HG02571 (cell line): ENCODE data around the gene L3MBTL4.
A peak's percentile ranks its signal among the peaks of the same experiment; 100 is the strongest.
"Not testable (repeated sequence)": the region's sequence is repeated elsewhere in the genome, so short reads cannot be mapped to it uniquely, and the experiment has no call there.

Experiments used
- ATAC-seq: cut with Tn5 transposase; IDR thresholded peaks from one replicate; pipeline ENCODE4 v1.9.1; 2021; ENCODE audit warnings: mild to moderate bottlenecking, moderate library complexity; ENCODE audit not compliant: unreplicated experiment

L3MBTL4 gene

DNA sequence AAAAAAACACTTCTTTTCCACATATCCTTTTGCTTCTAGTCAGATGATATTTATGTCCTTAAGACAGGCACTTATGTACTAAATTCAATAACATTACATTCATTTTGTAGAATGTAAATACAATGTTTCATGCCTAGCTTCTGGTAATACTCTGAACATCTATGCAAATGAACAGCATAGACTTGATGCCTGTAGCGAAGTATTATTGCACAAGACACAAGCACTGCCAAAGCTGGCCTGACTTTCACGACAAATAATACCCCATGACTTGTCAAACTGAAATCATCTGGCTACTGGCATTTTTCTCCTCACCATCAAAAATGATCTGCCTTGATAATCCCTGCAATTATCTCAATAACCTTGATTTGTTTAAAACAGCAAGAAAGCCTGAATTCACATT, 101.3 kb downstream of the L3MBTL4 start:
- no peak for ATAC-seq

DNA sequence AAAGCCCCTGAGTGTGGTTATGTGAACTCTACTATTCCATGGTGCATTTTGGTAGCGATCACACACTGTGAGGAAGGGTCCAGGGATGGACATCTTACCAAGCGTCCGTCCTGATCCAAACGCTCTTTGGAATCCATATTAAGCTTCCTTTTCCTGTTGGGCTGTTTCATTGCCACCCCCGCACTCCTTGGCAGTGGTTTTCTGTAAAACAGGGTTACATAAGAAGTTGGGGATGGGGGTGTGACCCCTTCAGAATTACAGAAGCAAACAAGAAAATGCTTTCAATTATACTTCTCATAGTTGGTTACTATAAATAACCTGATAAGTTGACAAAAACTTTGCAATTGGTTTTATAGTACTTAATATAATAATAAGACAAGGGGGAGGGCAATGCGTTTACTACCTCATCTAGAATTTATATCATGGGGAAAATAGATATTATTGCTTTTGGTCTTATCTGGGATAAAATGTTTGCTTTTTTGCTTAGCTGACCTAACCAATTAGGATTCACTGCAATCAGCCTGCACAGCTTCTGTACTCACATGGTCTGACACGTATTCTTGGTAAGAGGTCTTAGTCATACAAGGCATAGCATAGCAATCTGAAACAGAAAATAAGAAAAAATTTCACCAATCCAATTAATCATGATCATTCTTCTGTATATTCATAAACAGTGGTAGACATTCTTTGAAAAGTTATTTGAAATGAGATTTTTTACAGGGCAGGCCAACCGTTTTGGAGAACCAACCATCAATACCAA, 103.1 kb downstream of the L3MBTL4 start:
- no peak for ATAC-seq

DNA sequence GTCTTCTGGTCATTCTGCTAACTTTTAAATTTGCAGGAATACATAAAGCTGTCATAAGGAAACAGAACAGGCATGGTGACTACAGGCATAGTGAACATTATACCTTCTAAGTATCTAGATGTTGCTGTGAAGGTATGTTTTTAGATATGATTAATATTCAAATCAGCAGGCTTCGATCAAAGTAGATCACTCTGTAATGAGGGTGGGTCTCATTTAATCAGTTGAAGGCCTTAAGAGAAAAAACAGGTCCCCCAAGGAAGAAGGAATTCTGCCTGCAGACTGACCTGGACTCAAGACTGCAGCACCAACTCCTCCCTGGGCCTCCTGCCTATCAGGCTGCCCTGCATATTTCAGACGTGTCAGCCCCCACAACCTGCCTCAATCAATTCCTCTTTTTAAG, 104.0 kb downstream of the L3MBTL4 start:
- ATAC-seq, result no peak

DNA sequence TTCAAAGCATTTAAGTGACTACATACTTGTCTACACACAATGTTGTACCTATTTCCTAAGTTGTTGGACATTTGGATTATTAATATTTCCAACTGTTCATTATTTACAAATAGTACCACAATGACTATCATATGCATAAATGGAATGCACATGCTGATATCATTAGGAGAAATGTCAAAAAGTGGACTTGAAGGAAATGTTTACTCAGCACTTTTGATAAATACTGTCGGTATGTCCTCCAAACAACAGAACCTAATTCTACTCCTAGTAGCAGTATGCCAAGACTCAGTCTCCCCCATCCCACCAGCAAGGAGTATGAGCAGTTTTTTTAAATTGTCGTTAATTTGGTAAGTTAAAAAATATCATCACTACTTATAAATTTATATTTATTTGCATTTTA, 116.8 kb downstream of the L3MBTL4 start:
- no peak for ATAC-seq

DNA sequence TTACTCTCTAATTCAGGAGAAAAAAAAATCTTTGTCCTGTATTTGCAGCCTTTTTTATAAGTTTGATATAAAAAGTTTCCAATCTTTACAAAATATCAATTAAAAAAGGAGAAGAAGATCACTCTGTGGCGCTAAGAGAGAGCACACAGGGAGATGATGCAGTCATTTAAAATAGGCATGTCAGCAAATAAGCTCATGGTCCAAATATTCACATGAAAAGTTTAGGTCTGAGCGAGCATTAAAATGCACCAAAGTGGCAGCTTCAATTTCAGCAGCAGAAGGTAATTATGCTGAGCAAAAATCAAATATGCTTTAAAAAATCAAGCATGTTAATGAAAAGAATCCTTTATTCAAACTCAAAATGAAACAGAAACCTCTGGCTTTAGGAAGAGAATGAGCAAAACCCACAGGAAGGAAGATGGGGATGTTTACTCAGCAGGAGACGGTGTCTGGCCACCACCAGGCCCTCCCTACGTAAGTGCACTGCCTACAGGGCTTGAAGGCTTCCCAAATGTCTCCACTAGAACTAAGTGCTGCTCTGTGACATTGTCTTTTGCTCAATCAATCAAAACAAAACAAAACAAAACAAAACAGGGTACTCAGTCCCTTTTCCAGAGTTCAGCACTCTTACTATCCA, 120.4 kb downstream of the L3MBTL4 start:
- ATAC-seq, result no peak

DNA sequence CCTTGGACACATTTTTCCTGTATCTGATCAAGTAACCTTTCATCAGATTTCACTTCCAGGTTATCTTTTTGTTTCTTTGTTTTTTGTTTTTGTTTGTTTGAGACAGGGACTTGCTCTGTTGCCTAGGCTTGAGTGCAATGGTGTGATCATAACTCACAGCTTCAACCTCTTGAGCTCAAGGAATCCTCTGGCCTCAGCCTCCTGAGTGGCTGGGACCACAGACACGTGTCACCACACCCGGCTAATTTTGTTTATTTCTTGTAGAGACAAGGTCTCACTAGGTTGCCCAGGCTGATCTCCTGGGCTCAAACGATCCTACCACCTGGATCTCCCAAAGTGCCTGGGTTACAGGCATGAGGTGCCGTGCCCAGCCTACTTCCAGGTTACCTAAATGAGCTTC, 124.9 kb downstream of the L3MBTL4 start:
- no peak for ATAC-seq

DNA sequence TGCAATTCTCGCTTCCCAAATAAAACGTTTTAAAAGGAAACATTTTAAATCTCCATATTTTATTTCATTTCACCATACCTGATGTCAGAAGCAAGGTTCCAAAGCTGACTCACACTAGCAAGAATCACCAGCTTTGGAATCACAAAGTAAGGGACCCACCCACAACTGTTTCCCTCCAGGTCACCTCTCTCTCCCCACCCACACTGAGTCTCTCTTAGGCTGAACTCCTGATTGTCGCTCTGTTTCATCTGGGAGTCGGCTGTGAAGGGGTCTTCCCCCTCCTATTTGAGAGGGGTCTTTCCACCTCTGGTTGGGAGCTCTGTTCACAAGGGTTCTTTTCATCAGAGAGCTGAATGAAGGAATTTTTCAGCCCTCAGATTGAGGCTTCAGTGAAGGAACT, 128.1 kb downstream of the L3MBTL4 start:
- ATAC-seq, result no peak

DNA sequence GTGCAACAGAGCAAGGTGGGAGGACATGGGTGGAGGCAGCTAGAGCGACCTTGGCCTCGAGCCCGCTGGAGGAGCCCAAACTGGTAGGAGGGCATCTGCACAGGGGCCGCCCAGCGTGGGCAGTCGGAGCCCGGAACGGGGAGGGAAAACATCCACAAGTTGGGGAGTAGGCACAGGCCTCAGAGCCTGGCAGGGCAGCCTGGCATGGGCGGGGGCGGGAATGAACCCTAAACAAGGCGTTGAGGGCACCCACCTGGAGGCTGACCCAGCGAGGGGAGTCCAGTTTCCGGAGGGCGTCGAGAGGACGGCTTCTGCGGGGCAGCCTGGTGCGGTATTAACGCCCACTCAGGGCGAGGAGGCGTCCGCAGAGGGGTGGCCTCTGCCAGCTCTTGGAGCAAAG, 129.9 kb downstream of the L3MBTL4 start:
- no peak for ATAC-seq

DNA sequence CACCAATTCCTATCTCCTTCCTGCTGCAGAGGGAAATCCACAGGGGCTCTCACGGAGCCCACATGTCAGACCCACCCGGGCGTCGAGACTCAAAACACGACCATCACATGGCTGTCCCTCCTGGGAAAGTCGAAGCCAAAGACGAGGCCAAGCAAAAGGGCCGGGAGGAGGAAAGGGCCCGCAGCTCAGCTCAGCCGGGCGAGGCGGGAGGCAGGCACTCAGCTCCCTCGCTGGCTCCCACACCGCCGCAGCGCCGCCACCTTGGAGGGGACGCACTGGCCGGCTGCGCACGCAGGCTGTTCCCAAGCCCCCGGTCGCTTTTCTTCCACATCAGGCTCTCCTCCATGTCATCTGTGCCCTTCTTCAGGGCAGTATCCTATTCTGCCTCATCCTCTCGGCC, 130.4 kb downstream of the L3MBTL4 start:
- ATAC-seq, result no peak

DNA sequence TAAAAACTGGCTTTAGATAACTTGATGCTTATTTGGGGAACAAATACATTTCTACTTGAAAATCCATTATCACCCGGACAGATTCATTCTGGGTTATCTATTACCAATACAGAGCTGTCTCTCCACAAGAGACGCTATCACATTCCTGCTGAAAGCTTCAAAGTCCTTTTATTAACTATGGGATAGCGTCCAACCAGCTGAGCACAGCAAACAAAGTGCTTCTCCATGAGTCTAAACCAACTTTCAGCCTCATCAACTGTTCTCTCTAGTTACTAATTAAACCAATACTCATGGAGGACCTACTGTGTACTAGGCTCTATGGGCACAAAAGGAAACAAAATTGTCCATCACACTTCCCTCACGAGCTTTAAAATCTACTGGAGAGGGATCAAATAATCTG, 132.8 kb downstream of the L3MBTL4 start:
- ATAC-seq, result no peak

DNA sequence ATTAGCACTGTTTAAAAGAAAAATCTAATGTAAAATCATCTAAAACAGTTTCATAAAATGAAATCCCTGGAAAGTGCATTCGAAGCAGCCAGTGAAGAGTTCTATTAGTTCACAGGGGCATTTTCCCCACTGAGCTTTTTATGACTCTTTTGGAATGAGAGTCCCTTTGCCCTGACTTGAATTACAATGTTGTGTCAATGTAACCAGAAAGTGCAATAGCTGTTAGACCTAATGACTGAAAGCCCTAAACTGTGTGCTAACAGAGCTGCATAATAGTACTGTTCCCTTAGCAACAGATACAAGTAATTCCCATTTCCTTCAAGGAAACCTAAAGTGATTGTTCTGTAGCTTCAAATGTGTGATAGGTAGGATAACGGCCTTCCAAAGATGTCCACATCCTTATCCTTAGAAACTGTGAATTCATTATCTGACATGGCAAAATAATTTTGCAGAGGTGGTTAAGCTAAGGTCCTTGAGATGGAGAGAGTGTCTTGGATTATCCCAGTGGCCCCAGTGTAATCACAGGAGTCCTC, 134.4 kb downstream of the L3MBTL4 start:
- no peak for ATAC-seq

DNA sequence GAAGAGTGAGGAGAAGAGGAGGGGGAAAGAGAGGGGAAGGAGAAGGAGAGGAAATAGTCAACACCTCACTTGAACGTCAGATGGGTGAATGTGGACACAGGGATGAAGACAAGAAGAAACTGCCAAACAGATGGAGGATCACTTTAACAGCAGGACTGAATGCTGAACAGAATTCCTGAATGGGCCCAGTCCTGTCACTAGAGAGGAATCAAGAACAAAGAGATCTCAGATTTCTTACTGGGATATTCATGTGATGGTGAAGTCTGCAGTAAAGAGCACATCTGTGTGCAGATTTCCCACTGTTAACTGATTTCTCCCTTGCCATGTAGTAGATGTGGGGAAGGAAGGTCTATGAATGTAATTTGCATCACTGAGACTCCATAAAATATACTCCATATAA, 135.4 kb downstream of the L3MBTL4 start:
- no peak for ATAC-seq

DNA sequence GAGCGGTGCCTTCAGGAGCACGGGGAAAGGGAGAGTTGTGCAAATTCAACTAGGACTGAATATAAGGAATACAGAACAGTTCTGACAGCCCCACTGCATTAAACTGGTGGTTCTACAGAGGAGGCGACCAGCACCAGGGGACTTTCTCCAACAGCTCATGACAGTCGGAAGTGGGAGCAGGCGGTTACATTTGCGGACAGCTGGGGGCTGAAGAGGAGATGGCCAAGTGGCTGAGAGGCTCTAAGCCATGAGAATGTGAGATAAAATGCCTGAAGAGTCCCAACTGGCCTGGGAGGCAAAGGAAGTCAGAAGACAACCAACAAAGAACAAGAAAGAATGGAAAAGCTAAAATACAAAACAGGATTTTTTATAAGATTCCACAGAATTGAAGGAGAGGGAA, 141.3 kb downstream of the L3MBTL4 start:
- no peak for ATAC-seq

DNA sequence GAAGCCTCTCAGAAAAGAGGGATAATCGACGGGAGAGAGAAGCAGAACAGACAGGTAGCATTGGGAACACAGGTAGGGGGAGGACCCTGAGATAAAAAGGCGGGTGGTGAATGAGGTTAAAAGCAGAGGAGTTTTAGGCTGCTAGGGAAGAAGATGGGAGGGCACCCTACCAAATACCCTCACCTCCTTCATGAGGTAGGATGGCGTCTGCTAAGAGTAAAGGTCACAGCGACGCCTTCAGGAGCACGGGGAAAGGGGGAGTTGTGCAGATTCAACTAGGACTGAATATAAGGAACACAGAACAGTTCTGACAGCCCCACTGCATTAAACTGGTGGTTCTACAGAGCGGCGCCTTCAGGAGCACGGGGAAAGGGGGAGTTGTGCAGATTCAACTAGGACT, 142.6 kb downstream of the L3MBTL4 start:
- not testable (repeated sequence) for ATAC-seq

DNA sequence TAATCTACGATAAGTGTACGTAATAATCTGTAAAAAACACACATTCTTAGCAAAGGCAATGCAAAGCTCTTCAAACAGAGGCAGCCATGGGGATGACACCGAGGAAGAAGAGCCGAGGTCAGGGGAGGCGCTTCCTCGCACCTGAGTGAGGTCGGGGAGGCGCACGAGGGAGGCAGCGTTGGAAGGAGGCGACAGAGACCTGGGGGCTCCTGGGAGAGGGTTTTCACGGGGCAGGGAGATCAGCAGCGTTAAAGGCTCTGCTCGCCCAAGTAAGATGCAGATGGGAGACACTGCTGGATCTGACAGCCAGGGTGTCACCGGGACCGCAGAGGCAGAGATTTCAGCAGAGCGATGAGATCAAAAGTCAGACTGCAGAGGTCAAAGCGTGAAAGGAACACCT, 143.1 kb downstream of the L3MBTL4 start:
- no peak for ATAC-seq

DNA sequence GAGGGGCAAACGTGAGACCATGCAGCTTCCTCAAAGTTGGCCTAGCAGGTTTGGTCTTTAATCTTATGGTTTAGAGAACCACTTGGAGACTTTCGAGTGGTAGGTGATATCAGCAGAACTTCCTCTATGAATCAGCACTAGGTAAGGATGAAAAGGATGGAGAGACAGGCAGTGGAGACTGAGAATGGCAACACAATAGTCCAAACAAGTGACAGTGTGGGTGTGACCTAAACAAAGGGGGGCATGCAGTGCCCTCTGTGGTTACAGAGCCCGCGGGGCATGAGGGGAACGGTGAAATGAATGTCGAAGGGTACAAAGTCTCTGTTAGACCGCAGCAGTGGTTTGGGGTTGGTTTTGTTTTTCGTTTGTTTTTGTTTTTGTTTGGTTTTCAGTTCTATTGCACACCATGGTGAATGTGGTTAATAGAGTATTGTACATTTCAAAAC, 143.9 kb downstream of the L3MBTL4 start:
- peak; percentile 82 for ATAC-seq

DNA sequence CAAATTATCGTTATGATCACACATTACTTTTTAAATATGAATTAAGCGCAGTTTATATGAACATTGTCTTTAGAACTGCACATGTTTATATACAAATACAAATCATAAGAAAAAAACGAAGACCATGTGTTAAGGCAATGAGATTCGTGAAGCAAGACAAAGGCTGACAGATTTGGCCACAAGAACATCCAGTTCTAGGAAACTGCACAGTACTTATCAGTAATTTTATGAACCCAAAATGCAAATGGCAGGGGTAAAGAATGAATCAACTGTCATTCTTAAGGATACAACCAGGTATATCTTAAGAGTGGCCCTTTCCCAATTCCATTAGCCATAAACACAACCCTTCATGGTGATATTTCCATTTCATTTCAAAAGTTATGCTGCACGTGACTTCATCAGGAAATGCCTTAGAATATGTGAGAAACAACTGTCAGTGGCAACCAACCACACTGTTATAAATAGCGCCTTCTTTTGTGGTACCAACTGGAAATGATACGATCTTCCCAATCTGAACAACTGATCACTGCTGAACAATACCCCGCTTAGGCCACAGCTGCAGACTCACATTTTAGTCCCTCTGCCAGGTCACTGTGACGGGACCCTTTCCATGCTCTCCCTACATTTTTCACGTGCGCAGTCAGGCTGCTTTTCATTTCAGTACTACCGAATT, 144.9 kb downstream of the L3MBTL4 start:
- no peak for ATAC-seq

DNA sequence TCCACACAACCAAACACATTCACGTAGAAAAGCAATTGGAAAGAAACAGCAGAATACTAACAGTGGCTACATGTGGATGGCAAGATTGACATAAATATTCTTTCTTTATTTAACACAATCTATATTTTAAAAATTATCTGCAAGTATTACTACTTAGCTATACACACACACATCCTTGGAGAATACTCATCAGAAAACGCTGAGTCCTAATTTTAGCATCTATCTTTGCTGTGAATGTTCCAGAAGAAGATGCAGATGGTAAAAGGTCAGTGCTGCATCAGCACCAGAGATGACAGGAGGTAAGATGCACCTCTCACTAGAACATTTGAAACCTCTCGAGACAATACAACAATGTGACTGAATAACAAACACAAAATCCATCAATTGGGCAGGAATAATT, 148.5 kb downstream of the L3MBTL4 start:
- no peak for ATAC-seq

DNA sequence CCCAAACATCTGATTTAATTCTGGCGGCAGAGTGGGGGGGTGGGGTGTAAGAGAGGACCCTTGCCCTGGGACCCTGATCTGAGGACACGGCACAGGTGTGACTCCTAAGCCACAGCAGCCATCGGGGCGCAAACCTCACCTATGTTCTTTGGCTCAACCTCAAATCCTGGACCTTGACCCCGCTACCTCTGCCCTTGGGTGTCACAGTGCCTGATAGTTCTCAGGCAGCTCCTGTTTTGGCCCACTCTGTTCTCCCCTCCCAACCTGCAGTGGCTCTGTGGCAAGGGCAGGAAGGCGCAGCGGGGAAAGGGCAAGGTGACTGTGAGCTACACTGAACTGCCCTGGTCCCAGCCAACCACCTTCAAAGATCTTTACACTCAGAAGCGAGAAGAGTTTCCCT, 152.8 kb downstream of the L3MBTL4 start:
- ATAC-seq, result no peak

DNA sequence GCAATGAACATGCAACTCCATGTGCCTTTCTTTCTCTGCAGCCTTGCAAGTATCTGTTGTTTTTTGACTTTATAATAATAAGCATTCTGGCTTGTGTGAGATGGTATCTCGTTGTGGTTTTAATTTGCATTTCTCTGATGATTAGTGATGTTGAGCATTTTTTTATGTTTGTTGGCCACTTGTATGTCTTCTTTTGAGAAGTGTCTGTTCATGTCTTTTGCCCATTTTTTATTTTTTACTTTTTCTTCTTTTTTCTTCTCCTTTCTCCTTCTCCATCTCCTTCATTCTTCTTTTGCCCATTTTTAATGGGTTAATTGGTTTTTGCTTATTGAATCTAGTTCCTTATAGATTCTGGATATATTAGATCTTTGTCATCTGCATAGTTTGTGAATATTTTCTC, 155.4 kb downstream of the L3MBTL4 start:
- not testable (repeated sequence) for ATAC-seq

DNA sequence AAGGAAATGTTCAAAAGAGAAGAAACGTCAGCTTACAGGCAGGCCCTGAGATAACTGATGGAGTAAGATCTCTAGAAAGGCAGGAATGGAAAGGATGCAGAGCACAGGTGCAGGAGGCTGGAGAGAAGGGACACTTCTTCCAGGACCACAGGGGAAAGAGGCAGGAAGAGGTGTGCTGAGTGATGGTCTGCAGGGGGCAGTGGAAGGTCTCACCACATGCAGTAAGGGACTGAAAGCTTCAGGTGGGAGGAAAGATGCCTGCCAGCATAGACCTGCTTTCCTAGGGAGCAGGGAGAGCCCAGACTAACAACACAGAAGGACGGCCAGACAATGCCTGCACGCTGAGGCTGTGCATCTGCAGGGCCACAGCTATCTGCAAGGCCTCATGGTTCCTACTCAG, 156.8 kb downstream of the L3MBTL4 start:
- ATAC-seq, result no peak

DNA sequence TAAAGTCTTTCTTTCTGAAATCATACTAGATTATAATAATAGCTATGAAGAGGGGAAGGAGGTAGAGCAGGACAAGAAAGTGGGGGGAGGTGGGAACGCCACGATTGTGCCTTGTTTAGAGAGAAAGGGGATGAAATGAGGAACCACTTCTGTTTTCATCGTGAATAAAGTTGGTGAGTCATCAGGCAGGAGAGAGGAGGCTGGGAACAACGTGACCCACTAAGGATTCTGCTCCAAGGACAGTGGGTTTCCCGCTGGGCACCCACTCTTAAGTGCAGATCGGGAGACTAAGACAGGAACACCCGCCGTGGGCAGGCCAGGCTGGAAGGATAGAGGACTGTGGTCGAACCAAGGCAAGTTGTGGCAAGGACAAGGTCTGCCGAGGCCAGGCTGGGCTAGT, 158.2 kb downstream of the L3MBTL4 start:
- no peak for ATAC-seq
